Adipose tissue (tissue), 3 donors: ENCODE data around the gene WIPI1. TPM values are rescaled to one million over a fixed set of nuclear protein-coding genes. Genes with fewer than 3 reads are reported as not detected.

Experiments used
- H3K27ac ChIP-seq: one replicate; pipeline ENCODE4 v1.5.1; 2013; ENCODE audit warnings: low read depth, low read length
- WGBS, 3 donors: extraction: QIAGEN DNeasy Blood & Tissue Kit; methylation state at CpG; one replicate each; pipeline ENCODE4 v1.1.7; 2013; 5-methylcytosine and 5-hydroxymethylcytosine counted together
- polyA plus RNA-seq, 3 donors: library from polyadenylated mRNA; stranded (reverse); fragments of 200-250 nt; gene quantifications; one replicate each; pipeline ENCODE4 v1.2.3, GENCODE V29; 2013
- donor health status: healthy with polysubstance abuse.
- donor health status: Bipolar disorder and iron deficiency.
- donor health status: healthy.

The WIPI1 gene
- polyA plus RNA-seq, 3 donors, result 27.7 to 37.7 (median 37.1) TPM

DNA sequence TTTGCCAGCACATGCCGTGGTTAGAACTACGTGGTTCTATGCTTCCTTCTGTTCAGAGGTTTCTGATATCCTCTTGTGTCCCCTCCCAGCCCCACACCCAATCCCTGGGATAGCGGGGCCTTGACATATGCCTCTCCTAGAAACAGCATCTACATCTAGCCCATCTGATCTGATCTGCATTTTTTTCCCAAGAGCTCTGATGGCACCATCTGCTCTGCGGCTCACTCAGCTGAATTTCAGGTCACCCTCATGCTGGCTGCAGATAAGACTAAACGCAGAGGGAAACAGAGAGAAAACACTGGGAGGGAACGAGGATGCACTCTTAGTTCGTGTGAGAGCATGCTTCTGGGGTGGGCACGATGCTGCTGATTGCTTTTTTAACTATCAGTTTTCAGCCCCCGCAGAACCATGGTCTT, 10.7 kb downstream of the WIPI1 start:
- WGBS, 3 donors, result 88 to 89% (median 88%) methylated on average over 9 of the region's 9 CpGs
- H3K27ac ChIP-seq, result no peak overlapping the region

- 90 to 92% (median 90%) methylated on average over 8 of the region's 8 CpGs for WGBS, 3 donors
Observed at GRCh38 chr17:68445671-68446070, 11.6 kb downstream of the WIPI1 start.

DNA sequence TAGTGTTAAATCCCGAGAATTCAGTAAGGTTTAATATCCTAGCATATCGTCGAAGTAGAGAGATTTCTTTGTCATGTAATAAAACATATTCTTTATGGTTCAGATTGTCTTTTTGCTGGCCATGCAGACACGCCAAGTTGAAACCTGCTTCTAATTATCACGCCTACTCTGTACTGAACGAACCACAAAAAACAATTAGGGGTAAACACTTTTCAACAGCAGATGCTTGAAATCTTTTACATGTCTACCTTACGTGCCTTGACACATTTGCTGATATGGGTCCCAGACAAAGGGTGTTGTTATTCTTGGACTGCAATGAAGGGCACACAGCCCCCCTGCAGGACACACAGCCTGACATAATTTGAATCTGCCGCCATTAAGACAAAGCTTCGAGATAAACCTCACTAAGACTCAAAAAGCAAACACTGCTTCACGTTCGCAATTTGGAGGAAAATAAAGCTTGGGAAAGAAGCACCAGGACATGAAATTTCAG, 13.3 kb downstream of the WIPI1 start:
- no peak overlapping the region for H3K27ac ChIP-seq
- 75 to 88% (median 81%) methylated on average over 11 of the region's 11 CpGs for WGBS, 3 donors

More at GRCh38 chr17:68445671-68446070, 11.6 kb downstream of the WIPI1 start:
- H3K27ac ChIP-seq, result no peak overlapping the region

GRCh38 chr17:68441070-68441770, 16.1 kb downstream of the WIPI1 start:
- H3K27ac ChIP-seq, result no peak overlapping the region
- 60 to 83% (median 60%) methylated on average over 14 of the region's 14 CpGs for WGBS, 3 donors

- no peak overlapping the region for H3K27ac ChIP-seq
- 52 to 84% (median 62%) methylated on average over 2 of the region's 2 CpGs for WGBS, 3 donors
Observed at GRCh38 chr17:68440526-68440925, 16.8 kb downstream of the WIPI1 start.

GRCh38 chr17:68439656-68440290, 17.5 kb downstream of the WIPI1 start:
- WGBS, 3 donors, result 59 to 75% (median 64%) methylated on average over 8 of the region's 8 CpGs
- no peak overlapping the region for H3K27ac ChIP-seq

GRCh38 chr17:68437979-68438822, 19.1 kb downstream of the WIPI1 start:
- 59 to 63% (median 63%) methylated on average over 14 of the region's 14 CpGs for WGBS, 3 donors
- H3K27ac ChIP-seq, result no peak overlapping the region

DNA sequence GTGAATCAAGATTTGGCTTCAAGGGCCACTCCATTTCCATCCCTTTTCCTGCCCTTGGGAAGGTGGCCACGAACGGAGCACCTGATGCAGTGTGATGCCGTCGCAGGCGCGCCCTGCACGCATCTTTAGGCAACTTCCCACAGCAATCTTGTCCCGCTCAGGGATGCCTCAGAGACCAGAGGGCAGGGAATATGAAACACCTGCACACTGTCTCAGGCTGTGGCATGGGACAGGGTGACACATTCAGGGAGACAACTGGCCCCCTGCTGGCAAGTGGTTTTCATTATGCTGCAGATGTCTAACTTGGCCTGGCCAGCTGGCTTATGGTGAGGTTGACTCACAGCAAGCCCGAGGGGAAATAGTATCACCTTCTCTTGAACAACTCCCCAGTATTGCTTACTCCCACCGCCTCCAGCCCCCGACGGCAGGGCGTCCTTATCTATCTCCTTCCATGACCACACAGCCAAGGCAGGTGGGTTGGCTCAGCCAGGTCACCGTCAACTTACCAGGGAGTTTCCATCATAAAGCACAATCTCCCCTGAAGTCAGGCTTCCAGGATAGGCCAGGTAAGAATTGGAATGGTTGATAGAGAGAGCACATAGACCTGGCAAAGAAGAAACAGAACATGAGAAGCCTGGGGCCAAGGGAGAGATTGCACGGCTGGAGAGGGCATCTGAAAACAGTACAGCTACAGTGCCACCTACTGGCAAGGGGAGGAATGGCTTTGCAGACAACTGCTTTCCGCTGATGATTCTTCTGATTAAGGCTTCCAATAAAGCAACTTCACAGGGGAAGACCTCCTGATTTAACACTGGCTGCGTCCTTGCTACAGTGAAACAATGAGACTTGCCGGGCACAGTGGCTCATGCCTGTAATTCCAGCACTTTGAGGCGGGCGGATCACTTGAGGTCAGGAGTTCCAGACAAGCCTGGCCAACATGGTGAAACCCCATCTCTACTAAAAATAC, 21.1 kb downstream of the WIPI1 start:
- H3K27ac ChIP-seq, result no peak overlapping the region
- WGBS, 3 donors, result 54 to 67% (median 64%) methylated on average over 20 of the region's 20 CpGs

GRCh38 chr17:68435361-68435760, 21.9 kb downstream of the WIPI1 start:
- H3K27ac ChIP-seq, result no peak overlapping the region
- 96 to 97% (median 96%) methylated on average over 6 of the region's 6 CpGs for WGBS, 3 donors

GRCh38 chr17:68433911-68434508, 23.3 kb downstream of the WIPI1 start:
- H3K27ac ChIP-seq, result no peak overlapping the region
- WGBS, 3 donors, result 84 to 90% (median 89%) methylated on average over 12 of the region's 12 CpGs

- 90 to 95% (median 92%) methylated on average over 9 of the region's 9 CpGs for WGBS, 3 donors
- no peak overlapping the region for H3K27ac ChIP-seq
Observed at GRCh38 chr17:68433211-68433610, 24.1 kb downstream of the WIPI1 start.

GRCh38 chr17:68432086-68432864, 25.0 kb downstream of the WIPI1 start:
- H3K27ac ChIP-seq, result no peak overlapping the region
- WGBS, 3 donors, result 92 to 94% (median 93%) methylated on average over 14 of the region's 14 CpGs

- WGBS, 3 donors, result 68 to 71% (median 70%) methylated on average over 15 of the region's 15 CpGs
- H3K27ac ChIP-seq, result no peak overlapping the region
Observed at GRCh38 chr17:68431661-68432071, 25.6 kb downstream of the WIPI1 start.

GRCh38 chr17:68431045-68431608, 26.2 kb downstream of the WIPI1 start:
- H3K27ac ChIP-seq, result no peak overlapping the region
- 81 to 93% (median 83%) methylated on average over 13 of the region's 13 CpGs for WGBS, 3 donors

GRCh38 chr17:68429881-68430280, 27.4 kb downstream of the WIPI1 start:
- WGBS, 3 donors, result 92 to 96% (median 93%) methylated on average over 11 of the region's 11 CpGs
- no peak overlapping the region for H3K27ac ChIP-seq

DNA sequence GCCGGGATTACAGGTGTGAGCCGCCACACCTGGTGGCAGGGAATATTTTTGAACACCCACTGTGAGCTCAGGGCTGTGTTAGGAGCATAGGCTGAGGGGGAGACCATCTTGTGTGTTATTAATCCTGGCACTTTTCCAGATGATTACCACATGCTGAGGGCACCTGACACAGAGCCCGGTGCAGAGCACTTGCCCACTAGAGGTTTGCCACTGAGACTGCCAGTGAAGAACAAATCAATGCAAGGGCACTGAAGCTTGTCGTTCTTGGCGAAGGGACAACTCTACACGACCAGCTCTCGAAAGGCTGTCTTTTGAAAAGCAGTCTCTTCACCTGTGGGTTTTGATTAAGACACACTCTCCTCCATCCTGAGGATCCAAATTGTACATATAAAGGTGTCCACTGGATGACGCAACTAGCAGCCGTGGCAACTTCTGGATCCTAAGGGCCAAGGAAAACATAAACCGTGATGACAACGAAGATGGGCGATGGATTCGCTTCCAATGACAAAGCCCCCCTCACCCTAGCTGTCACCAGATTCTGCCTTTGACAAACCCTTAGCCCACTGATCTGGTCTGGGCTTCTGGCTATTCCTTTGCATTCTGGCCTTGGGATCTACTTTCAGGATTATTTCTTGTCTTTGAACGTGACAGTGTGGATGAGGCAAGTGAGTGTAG, 28.7 kb downstream of the WIPI1 start:
- 88 to 91% (median 91%) methylated on average over 14 of the region's 14 CpGs for WGBS, 3 donors

More for the DNA sequence above, 28.7 kb downstream of the WIPI1 start:
- no peak overlapping the region for H3K27ac ChIP-seq
